Measurements from ENCODE around the gene FANCM.

GRCh38 chr14:45194964-45195363 lies 59.2 kb downstream of the FANCM start:
- TF ChIP-seq CTCF (IDR thresholded peaks at IDR 0.05), result no peak
- no peak for TF ChIP-seq POLR2A (IDR thresholded peaks at IDR 0.05)
- TF ChIP-seq POLR2AphosphoS5 (IDR thresholded peaks at IDR 0.05; ENCODE audit: insufficient read depth in 1 of 2, low read depth in 1 of 2), result no peak

Measured in vagina (tissue), 2 donors.